ENCODE measurements around the gene MYO3B.

The MYO3B gene, protein sequence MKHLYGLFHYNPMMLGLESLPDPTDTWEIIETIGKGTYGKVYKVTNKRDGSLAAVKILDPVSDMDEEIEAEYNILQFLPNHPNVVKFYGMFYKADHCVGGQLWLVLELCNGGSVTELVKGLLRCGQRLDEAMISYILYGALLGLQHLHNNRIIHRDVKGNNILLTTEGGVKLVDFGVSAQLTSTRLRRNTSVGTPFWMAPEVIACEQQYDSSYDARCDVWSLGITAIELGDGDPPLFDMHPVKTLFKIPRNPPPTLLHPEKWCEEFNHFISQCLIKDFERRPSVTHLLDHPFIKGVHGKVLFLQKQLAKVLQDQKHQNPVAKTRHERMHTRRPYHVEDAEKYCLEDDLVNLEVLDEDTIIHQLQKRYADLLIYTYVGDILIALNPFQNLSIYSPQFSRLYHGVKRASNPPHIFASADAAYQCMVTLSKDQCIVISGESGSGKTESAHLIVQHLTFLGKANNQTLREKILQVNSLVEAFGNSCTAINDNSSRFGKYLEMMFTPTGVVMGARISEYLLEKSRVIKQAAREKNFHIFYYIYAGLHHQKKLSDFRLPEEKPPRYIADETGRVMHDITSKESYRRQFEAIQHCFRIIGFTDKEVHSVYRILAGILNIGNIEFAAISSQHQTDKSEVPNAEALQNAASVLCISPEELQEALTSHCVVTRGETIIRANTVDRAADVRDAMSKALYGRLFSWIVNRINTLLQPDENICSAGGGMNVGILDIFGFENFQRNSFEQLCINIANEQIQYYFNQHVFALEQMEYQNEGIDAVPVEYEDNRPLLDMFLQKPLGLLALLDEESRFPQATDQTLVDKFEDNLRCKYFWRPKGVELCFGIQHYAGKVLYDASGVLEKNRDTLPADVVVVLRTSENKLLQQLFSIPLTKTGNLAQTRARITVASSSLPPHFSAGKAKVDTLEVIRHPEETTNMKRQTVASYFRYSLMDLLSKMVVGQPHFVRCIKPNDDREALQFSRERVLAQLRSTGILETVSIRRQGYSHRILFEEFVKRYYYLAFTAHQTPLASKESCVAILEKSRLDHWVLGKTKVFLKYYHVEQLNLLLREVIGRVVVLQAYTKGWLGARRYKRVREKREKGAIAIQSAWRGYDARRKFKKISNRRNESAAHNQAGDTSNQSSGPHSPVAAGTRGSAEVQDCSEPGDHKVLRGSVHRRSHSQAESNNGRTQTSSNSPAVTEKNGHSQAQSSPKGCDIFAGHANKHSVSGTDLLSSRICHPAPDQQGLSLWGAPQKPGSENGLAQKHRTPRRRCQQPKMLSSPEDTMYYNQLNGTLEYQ (N-terminal part only)

DNA sequence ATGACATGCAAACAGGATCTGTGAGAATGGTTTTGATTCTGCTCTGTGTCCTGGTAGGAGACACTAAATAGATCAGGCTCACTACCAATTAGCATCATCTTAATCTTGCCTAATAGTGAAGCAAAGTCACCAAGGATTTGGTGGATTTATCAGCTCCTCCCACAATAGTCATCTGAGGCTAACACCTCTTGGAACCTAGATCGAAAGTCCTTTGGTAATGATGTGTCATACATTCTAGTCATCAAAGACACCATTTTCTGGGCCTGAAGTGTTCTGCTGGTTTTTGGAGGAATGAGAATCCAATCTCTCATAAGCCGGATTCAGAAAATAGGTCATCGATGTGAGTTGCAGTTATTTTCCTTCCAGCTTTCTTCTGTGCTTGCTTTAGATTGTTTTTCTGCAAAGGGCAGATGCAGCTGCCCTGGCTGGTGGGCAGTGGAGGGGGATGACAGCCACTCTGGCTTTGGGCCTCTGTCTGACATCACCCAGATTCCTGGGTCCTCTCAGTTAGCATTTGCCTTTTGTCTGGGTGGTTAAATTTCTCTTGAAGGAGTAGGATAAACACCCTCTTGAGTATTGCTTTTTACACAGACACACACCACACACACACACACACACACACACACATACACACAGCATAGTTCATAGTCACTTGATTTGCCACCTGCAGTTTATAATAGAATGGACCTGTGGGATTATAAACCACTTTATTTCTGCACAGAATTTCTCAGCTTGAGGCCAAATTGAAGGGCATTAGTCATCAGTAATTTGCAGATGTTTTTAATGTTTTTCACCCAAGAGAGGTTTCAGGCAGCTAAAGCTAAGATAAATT, at the start of gene MYO3B:
Gene MYO3B (plus strand): TSS at position 198 of the 832 bp plus-strand sequence. CDS start 141 bp downstream, at position 339.
- DNase-seq (ENCODE audit: low read depth) = peak; percentile 55

DNA sequence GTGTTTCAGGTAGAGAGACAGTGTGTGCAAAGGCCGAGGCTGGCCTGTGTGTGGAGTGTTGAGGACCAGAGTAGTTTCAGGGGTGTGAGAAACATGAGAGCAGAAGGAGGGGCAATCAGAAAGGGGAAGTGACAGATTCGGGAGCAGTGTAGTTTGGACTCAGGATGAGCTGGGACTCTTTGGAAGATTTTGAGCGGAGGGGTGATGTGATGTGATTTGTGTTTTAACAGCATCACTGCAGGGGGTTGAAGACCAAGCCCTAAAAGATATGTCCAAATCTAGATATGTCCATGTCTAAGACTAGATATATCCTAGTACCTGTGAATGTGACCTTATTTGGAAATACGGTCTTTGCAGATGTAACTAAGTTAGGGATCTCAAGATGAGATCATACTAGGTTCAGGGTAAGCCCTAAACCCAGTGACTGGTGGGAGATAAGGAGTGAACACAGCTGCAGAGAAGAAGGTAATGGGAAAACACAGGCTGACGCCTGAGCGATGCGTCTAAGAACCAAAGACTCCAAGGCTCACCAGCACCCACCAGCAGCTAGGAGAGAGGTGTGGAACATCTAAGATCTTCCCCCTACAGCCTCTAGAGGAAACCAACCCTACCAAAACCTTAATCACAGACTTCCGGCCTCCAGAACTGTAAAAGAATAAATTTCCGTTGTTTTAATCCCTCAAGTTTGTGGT, 38.5 kb upstream of the MYO3B start:
- DNase-seq (ENCODE audit: low read depth) = no peak

DNA sequence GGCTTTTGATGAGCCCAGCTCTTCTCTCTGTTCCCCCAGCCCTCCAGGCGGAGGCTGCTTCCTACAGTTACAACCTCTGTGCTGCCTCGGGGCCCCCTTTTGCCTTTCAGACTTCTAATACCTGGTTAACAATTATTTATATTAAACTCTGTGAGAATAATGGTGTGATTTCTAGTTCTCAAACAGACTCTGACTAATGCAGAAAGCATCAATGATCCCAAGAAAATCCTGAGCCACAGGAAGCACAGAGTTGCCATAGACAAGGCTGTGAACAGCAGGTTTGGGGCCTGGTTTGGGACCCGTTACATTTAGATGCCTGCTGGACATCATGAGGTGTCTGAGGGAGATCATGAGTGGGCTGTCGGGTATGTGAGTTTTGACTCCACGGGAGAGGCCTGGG, 37.4 kb upstream of the MYO3B start:
- no peak for DNase-seq (ENCODE audit: low read depth)

DNA sequence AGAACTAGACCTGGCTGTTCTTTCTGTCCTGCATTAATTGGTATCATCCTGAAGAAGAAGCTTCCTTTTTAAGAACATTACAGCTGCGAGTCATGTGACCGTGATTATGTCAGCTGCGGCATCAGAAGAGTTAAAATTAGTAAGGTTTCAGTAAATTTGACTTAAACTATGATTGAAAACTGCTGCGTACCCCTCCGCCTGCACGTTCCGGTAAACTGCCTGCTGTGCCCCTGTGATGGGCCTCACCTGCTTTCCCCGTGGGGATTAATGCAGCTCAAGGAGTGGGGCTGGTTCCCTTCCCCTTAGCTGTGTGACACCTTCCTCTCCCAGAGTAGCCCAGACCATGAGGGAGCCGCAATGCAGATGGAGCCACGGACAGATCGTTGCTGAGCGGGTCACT, 36.1 kb upstream of the MYO3B start:
- DNase-seq (ENCODE audit: low read depth) = no peak

DNA sequence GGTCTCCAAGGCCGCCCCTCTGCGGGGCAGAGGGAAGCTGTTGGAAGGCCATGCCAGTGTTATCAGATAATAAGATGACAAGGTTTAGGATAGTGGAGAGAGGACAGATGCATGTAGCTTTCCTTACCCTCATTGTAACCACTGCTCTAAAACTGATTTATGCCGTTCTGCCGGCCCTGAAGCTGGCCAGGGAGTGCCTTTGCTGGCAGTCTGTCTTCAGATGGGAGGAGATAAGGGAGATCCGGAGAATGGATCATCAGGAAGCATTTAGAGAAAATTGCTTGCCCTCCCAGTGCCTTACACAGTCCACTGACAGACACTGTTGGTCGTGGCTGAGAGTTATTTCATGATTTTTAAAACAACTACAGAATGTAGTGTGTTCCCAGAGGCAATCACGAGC, 35.4 kb upstream of the MYO3B start:
- DNase-seq (ENCODE audit: low read depth) = no peak

DNA sequence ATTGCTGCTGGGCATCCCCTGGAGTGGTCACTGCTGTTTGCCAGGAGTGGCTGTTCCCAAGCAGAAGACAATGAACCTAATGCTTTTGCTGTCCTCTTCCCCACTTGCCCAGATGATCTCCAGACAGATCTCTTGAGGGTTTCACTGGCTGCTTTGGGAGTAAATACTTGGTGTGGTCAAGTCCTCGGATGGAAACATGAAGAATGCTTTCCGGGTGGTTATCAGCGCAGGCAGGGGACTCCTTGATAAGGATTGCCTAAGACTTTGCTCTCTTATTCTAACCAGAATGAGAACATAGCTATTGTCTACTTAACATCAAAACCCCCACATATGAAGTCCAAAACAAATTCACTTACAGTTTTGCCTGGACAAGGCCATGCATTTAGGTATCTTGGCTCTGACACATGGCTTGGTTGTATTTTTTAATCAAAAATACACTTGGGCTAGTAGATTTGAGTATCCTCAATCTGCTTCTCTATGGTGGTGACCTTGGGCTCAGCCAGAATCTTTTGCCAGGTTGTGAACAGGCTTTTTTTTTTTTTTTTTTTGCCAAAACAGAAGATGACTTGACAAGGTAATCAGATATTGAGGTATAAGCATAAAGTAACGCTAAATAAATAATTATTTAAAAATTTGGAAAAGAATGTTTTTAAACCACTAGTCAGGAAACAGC, 34.8 kb upstream of the MYO3B start:
- DNase-seq (ENCODE audit: low read depth) = no peak

DNA sequence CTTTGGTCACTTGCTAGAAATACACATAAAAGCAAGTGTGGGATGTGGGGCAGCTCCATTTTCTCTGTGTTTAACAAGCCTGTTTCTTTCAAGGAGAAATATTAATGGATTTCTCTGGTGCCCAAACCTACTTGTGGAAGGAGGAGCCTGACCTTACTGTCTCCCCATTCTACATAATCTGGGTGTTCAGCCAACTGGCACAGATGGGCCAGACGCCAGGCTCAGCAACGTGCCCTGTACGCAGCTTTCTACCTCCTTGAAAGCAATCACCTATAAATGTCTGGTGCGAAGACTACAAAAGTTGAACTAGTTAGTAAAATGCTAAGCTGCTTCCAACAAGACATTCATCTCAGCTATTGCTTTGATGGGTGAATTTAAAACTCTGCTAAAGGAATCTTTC, 33.2 kb upstream of the MYO3B start:
- DNase-seq (ENCODE audit: low read depth) = no peak

DNA sequence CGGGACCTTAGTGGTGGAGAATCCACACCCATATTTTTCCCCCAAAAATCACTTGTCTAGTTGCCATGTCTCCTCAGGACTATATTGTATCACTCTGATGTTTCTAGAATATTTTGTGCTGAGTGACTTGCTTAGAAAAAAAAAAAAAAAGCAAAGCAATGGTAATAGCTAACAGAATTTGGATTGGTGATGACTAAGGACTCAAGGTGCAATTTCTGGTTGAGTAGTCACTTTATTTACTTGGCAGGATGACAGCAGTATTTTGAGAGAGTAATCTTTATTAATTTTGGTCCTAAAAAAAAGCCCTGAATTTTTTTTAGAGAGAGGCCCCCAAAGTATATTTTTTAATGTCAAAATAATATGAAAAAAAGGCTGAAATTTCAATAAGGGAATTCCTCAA, 32.8 kb upstream of the MYO3B start:
- no peak for DNase-seq (ENCODE audit: low read depth)

DNA sequence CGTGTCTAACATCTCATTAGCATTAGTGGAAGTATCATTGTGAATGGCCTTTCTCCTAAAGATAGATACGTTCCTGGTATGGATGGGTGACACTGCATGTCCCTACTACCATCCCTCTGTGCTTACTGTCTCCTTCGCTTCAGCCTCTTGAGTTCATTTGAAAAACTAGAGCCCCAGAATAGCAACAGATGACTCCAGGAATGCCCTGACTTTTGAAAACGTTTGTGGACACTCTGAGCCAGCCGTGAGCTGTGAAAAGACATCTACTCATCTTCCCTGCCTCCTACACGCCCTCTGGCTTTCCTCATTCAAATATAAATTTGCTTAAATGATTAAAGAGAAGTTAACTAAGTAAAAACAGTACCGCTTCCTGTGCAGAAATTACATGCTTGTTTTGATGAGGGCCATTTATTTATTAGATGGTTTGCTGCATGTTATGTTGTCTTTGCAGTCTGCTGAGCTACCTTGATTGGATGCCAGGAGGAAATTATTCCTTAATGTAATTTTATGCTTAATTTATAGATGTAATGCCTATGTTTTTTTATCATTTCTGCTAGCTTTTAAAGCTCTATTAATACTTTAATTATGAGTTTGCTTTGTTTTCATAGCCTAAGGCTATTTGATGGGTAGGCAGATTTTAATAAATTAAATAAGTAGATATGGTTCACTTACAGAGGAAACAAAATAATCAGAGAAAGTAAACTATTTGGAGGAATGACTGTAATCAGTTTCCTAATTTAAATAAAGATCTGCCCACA, 32.1 kb upstream of the MYO3B start:
- DNase-seq (ENCODE audit: low read depth) = no peak

DNA sequence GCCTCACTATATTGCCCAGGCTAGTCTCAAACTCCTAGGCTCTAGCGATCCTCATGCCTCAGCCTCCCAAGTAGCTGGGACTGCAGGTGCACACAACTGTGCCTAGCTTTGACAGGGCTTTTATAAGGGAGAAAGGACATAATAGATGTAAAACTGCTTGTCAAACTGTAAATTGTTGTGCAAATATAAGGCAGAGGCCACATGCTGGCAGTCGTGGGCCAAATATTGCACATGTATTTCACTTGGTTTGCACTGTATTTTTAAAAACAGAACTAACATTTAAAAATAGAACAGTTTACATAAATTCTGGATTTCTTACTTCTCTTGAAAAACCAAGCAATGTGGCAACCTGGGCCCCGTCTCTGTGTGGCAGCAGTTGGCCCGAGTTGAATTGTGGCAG, 31.2 kb upstream of the MYO3B start:
- DNase-seq (ENCODE audit: low read depth) = no peak

DNA sequence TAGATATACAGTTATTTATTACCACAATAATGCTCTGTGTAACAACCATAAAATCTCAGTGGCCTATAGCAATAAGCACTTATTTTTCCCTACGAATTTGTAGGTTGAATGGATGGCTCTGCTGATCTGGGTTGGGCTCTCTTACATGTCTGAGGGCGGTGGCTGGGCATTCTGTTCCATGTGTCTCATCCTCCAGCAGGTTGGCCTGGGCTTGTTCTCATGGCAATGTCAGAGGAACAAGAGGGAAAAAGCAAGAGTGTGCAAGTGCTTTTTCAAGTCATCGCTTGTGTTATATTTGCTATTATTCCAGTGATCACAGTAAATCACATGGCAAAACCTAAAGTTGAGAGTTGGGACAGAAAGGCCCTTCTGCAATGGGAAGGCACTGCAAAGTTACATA, 30.4 kb upstream of the MYO3B start:
- DNase-seq (ENCODE audit: low read depth) = no peak

DNA sequence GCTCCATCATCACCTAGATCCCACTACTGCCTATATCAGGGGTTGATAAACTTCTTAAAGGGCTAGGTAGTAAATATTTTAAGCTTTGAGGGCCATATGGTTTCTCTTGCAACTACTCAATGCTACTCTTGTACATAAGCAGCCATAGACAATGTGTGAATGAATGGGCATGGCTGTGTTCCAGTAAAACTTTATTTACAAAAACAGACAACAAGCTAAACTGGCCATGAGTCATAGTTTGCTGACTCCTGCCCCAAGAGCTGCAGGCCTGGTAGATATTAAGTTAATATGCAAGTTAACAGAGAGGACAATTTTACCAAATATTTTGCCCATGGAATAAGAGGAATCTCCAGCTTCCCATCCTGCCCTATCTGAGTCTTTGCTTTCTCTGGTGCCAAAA, 29.8 kb upstream of the MYO3B start:
- DNase-seq (ENCODE audit: low read depth) = no peak

DNA sequence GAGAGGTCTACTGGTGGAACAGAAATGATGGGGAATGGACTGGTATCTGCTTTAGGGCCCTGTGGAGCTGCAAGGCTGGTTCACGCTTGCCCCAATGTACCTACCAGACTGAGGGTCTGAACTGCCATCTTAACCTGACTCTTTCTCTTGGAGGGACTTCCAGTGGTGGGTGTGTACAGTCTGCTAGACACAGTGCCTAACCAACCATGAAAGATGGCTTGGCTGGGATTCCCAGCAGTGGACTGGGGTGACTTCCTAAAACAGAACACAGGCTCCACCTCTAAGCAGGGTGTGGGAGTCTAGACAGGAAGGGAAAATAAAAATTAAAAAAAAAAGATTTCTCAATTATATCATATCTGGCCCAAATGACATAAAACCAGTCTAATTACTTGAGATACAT, 25.5 kb upstream of the MYO3B start:
- no peak for DNase-seq (ENCODE audit: low read depth)

DNA sequence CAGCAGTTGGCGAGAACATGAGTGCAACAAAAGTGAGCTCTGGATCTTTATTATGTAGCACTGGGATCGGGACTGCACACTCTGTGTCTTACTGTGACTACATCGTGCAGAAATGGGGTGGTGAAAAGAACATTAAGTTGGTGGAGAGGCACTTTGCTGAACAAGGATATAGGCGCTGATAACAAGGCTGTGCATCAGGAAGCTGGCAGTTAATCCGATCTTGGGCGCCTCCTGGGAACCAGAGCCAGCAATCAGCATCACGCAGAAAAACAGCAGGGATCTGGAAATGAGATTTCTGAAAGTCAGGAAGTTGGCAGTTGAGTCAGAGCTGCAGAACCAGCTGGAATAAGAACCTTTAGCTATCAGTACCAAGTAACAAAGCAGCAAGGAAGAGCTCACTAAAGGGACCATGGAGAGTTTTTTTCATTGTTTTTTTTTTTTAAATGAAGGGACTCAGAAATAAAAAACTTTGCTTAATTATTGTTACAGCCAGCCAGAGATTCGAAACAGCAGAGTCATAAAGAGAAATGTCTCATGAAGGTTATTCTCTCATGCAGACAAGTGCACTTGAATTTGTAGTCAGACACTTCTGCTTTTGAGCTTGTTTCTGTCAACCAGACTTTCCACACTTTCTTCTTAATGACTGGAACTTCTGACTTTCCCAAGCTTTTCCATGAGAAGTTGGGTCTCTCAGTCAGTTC, 22.8 kb upstream of the MYO3B start:
- DNase-seq (ENCODE audit: low read depth) = no peak

DNA sequence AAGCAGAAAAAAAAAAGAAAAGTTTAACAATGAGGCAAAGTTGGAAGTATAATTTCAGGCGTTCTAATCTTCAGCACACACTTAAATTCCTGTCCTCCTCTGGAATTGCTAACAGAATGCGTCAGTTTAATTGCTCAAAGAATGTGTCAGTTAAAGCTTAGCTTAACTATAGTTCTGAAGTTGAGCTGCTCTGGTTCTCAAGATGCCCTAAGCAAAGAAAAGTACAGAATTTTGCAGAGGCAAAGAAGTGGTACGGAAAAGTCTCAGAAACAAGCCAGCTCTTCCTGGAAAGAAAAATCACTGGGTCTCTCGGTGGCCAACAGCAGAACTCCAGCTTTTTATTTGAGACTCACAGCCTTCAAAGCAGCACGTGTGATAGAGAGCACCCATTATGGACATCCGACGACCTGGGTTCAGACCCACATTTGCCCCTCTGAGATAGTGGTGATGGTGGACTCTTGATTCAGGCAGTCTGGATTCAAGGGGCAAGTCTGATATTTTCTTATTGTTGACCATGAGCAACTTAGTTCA, 22.2 kb upstream of the MYO3B start:
- DNase-seq (ENCODE audit: low read depth) = no peak

DNA sequence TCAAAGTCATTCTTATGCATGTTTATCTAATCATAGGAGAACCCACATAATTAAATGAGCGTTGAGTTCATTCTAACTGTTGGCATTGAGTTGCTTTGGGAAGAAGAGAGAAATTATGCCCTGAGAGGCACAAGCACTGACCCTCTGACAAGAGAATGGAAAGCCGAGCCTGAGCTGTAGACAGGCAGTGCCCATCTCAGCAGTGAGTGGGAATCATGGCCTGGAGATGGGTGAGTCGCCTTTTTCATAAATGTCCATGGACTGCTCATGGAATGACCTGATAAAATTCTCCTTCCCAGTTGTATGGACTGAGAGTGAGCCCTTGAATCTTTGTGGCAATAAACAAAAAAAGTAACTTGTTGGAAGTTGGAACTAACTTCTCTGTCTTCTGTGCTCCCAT, 21.4 kb upstream of the MYO3B start:
- no peak for DNase-seq (ENCODE audit: low read depth)

DNA sequence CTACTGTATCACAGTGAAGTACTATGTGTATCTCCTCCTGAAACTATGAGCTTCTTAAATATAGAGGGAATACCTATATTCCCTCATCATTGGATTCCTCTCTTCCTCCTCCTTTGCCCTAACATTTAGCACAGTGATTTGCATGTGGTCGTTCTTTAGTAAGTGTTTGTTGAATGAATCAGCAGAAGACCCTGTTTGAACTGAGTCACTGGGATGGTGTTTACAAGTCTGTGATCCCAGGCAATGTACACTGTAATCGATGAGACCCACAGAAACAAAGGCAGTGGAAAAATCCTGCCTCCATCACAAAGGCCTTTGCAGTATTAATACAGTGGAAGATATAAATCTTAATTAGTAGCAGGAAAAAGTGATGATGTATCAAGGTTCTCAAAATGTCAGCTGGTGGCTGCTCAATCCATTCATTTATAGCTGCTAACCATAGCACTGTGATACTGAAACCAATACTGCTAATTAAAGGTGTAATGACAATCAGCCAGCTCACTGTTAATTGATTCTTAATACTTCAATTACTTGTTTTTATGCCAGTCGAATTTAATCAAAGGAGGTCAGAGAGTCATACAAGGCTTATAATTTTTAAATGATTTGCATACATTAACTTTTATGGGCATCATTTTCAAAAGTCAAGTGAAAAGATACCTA, 20.8 kb upstream of the MYO3B start:
- no peak for DNase-seq (ENCODE audit: low read depth)

DNA sequence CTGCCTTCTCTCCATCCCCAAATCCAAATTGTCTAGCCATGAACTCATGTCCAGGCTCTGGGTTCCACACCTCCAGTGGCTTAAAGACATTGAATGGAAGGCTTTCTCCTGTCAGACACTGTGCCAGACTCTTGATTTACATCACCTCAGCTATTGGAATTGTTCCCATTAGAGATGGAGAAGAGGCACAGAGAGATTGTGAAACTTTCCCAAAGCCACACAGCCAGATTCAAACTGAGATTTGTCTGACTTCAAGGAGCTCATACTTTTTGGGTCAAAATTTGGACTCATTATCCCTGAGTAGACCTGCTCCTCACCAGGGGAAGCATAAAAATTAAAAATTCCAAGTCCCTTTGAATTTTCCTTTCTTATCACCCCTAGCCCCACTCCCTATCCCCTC, 18.9 kb upstream of the MYO3B start:
- no peak for DNase-seq (ENCODE audit: low read depth)
